Activated naive CD4-positive, alpha-beta T cell treated with anti-CD3 and anti-CD28 coated beads, Interleukin-2, amount 10 ng/mL, durations not matched to agents 7 days and 5 days (primary cell): Measurements from ENCODE around the gene FHIT.
"Not testable (repeated sequence)": the region's sequence is repeated elsewhere in the genome, so short reads cannot be mapped to it uniquely, and the experiment has no call there.

Source experiments
- CTCF ChIA-PET: fragments of 350-600 bp; sonication (Branson Sonifier 250); formaldehyde crosslinking; loops from one replicate; lab custom pipeline; 2021; ENCODE audit warnings: antibody characterized with exemption; lab: Charles Lee
- DNase-seq: peaks from one replicate; pipeline ENCODE4 v3.0.0-alpha.2; 2020
- H3K27ac Mint-ChIP-seq: one replicate; pipeline ENCODE4 v1.8.0; 2021; ENCODE audit warnings: mild to moderate bottlenecking, moderate library complexity, mixed read lengths
- H3K27me3 Mint-ChIP-seq: one replicate; pipeline ENCODE4 v1.8.0; 2021; ENCODE audit warnings: mild to moderate bottlenecking, mixed read lengths
- H3K36me3 Mint-ChIP-seq: one replicate; pipeline ENCODE4 v1.8.0; 2021; ENCODE audit warnings: mixed read lengths
- H3K4me1 Mint-ChIP-seq: one replicate; pipeline ENCODE4 v1.8.0; 2021; ENCODE audit warnings: mixed read lengths
- H3K4me3 Mint-ChIP-seq: one replicate; pipeline ENCODE4 v1.8.0; 2021; ENCODE audit warnings: mild to moderate bottlenecking, moderate library complexity, mixed read lengths
- H3K9me3 Mint-ChIP-seq: one replicate; pipeline ENCODE4 v1.8.0; 2021; ENCODE audit warnings: mixed read lengths

The FHIT gene

DNA sequence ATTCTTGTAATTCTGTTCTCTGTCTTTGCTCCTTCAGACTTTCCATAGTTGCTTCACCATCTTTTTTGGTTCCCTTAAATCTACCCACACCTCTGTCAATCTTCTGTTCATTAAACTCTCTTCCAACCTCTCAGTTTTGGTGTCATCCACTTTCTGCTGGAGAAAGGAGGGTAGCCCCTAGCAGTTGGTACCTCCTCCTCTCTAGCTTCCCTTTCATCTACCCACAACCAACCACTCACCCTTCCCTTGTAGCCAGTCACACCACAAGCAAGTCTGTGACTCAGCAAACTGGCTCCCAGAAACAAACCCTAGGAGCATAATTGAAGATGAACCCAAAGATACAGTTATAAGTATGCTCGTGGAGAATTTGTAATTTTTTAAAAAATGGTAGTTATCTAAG is 318.6 kb downstream of the FHIT start:
- DNase-seq, result no peak
- Mint-ChIP-seq H3K27ac (no peak overlapping the region), H3K36me3 (no peaks in the 10 kb centered on the region), H3K4me3 (no peak overlapping the region), H3K9me3 (peaks cover 1% of the 10 kb centered on the region), H3K27me3 (no peaks in the 10 kb centered on the region), H3K4me1 (peaks cover 2% of the 10 kb centered on the region)
- CTCF ChIA-PET, result no interaction called here

DNA sequence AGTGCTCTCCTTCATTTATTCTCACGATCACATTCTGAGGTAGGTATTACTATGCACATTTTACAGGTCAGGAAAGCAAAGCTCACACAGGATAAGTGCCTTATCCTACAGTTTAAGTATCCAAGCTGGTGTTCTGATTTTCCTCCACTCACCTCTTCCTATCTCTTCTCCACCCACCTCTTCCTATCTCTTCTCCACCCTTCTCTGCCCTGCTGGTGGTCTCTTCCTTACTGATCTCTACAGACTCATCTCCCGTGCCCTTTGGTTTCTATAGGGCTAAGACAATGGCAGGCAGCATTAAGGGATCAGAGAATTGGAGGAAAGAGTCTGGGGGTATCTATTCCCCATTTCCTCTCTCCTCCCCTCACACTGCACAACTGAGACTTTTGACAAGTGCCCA is 319.1 kb downstream of the FHIT start:
- Mint-ChIP-seq H3K4me1 (peaks cover 2% of the 10 kb centered on the region), H3K4me3 (no peak overlapping the region), H3K27me3 (no peaks in the 10 kb centered on the region), H3K27ac (no peak overlapping the region), H3K36me3 (no peaks in the 10 kb centered on the region), H3K9me3 (peaks cover 1% of the 10 kb centered on the region)
- no peak for DNase-seq
- CTCF ChIA-PET, result no interaction called here

- CTCF ChIA-PET, result no interaction called here
- Mint-ChIP-seq H3K27ac (no peak overlapping the region), H3K27me3 (no peaks in the 10 kb centered on the region), H3K4me3 (no peak overlapping the region), H3K4me1 (peaks cover 2% of the 10 kb centered on the region), H3K36me3 (no peaks in the 10 kb centered on the region), H3K9me3 (peaks cover 2% of the 10 kb centered on the region)
- DNase-seq, result no peak
Measured at GRCh38 chr3:60931452-60931851, 319.8 kb downstream of the FHIT start.

DNA sequence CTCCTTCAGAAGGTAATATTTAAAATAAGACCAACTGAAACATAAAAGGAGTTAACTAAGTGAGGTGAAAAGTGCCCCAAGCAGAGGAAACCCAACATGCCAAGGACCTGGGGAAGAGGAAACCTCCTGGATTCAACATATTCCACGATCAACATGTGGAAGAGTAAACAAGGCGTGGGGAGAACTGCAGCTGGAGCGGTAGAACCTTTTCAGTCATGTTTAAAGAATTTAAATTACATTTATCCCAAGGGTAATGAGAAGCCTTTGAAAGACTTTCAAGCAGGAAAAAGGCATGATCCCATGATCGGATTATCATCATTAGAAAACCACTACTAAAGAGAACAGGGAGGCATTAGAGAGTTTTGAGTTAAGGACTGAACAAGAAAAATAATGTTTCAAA is 330.7 kb downstream of the FHIT start:
- CTCF ChIA-PET, result no interaction called here
- no peaks in the 10 kb centered on the region for H3K36me3 Mint-ChIP-seq

GRCh38 chr3:60919296-60919695 is 332.0 kb downstream of the FHIT start:
- Mint-ChIP-seq H3K4me3 (no peak overlapping the region), H3K27me3 (no peaks in the 10 kb centered on the region), H3K4me1 (no peaks in the 10 kb centered on the region), H3K9me3 (no peaks in the 10 kb centered on the region), H3K36me3 (no peaks in the 10 kb centered on the region), H3K27ac (no peak overlapping the region)
- DNase-seq, result no peak
- CTCF ChIA-PET, result interaction anchor here (0.5 kb wide), 1 partner anchor 453 kb away, joined by 4 read pairs; no protein-coding TSS in a partner anchor

More for the DNA sequence above, 330.7 kb downstream of the FHIT start:
- Mint-ChIP-seq H3K4me1 (no peaks in the 10 kb centered on the region), H3K4me3 (no peak overlapping the region), H3K9me3 (no peaks in the 10 kb centered on the region), H3K27me3 (no peaks in the 10 kb centered on the region), H3K27ac (no peak overlapping the region)
- DNase-seq, result no peak

GRCh38 chr3:60917141-60917540 is 334.1 kb downstream of the FHIT start:
- no peaks in the 10 kb centered on the region for H3K9me3 Mint-ChIP-seq
- H3K4me1 Mint-ChIP-seq, result no peaks in the 10 kb centered on the region
- H3K27ac Mint-ChIP-seq, result no peak overlapping the region
- DNase-seq, result no peak
- no peaks in the 10 kb centered on the region for H3K27me3 Mint-ChIP-seq
- CTCF ChIA-PET, result no interaction called here
- no peak overlapping the region for H3K4me3 Mint-ChIP-seq
- H3K36me3 Mint-ChIP-seq, result no peaks in the 10 kb centered on the region

DNA sequence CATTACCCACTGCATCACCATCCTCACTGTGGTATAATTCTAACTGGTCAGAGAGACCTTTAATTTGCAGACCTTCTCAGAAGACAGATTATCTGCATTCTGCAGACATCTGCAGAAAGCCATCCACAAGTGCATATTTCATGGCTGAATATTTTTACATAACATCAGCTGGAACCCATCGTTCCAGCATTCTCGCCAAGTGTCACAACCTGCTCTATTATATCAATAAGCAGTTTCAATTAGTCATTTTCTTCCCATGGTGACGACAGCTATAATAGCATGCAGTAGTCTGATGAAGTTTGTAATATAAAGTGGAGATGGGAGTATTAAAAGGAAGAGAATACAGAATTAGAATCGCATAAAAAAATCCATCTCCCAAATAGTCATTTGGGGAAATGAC is 334.7 kb downstream of the FHIT start:
- Mint-ChIP-seq H3K4me1 (no peaks in the 10 kb centered on the region), H3K27ac (no peak overlapping the region), H3K36me3 (no peaks in the 10 kb centered on the region), H3K4me3 (no peak overlapping the region), H3K9me3 (no peaks in the 10 kb centered on the region), H3K27me3 (no peaks in the 10 kb centered on the region)
- CTCF ChIA-PET, result no interaction called here
- DNase-seq, result no peak

GRCh38 chr3:60913474-60913873 is 337.8 kb downstream of the FHIT start:
- DNase-seq, result no peak
- Mint-ChIP-seq H3K27ac (no peak overlapping the region), H3K27me3 (no peaks in the 10 kb centered on the region), H3K4me1 (no peaks in the 10 kb centered on the region), H3K9me3 (no peaks in the 10 kb centered on the region), H3K36me3 (no peaks in the 10 kb centered on the region), H3K4me3 (no peak overlapping the region)
- CTCF ChIA-PET, result interaction anchor here (0.6 kb wide), 1 partner anchor 1338 kb away, joined by 3 read pairs; no protein-coding TSS in a partner anchor

GRCh38 chr3:60912876-60913275 is 338.4 kb downstream of the FHIT start:
- CTCF ChIA-PET, result interaction anchor here (0.6 kb wide), 1 partner anchor 1338 kb away, joined by 3 read pairs; no protein-coding TSS in a partner anchor
- no peak overlapping the region for H3K4me3 Mint-ChIP-seq
- DNase-seq, result no peak
- H3K36me3 Mint-ChIP-seq, result no peaks in the 10 kb centered on the region
- H3K27ac Mint-ChIP-seq, result no peak overlapping the region
- H3K9me3 Mint-ChIP-seq, result no peaks in the 10 kb centered on the region
- H3K4me1 Mint-ChIP-seq, result no peaks in the 10 kb centered on the region
- no peaks in the 10 kb centered on the region for H3K27me3 Mint-ChIP-seq

DNA sequence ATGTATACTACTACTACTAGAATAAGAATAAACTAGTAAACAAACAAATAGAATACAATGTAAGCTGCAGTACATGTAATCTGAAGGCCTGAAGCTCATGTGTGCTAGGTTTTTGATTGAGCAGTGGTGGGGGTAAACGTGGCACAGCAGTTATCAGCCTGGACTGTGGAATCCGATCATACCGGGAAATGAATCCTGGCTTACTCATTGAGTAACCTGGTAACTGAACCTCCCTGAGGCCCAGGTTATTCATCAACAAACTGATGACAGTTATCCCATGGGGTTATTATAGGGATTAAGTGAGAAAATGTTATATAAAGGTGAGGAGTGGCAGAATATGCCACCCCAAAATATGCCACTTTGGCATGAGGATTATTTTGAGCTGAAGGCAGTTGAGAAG is 339.1 kb downstream of the FHIT start:
- CTCF ChIA-PET, result no interaction called here
- no peaks in the 10 kb centered on the region for H3K27me3 Mint-ChIP-seq
- no peaks in the 10 kb centered on the region for H3K36me3 Mint-ChIP-seq
- no peak overlapping the region for H3K27ac Mint-ChIP-seq
- no peaks in the 10 kb centered on the region for H3K4me1 Mint-ChIP-seq
- no peaks in the 10 kb centered on the region for H3K9me3 Mint-ChIP-seq
- no peak for DNase-seq
- H3K4me3 Mint-ChIP-seq, result no peak overlapping the region

DNA sequence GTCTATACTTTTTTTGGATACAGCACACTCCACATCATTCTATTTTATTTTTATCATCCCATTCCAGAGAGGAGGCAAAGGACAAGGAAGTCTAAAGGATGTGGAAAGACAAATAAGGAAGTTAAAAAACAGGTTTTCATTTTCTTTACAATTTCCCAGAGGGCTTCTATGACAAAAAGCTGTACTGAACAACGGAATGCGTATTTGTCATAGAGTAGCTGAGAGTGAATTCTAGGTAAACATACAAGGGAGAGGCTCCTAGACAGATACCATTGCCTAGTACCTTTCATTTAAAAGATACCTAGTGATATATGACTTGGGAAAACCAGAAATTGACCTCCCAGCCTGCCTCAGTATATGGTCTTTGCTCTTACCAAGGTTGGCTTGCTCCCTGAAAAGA is 341.7 kb downstream of the FHIT start:
- Mint-ChIP-seq H3K27me3 (no peaks in the 10 kb centered on the region), H3K4me3 (no peak overlapping the region), H3K36me3 (no peaks in the 10 kb centered on the region), H3K27ac (no peak overlapping the region), H3K9me3 (no peaks in the 10 kb centered on the region), H3K4me1 (no peaks in the 10 kb centered on the region)
- CTCF ChIA-PET, result no interaction called here
- DNase-seq, result no peak

- CTCF ChIA-PET, result no interaction called here
- Mint-ChIP-seq H3K4me3 (no peak overlapping the region), H3K9me3 (no peaks in the 10 kb centered on the region), H3K27ac (no peak overlapping the region), H3K36me3 (no peaks in the 10 kb centered on the region), H3K4me1 (no peaks in the 10 kb centered on the region), H3K27me3 (no peaks in the 10 kb centered on the region)
- DNase-seq, result no peak
Measured at GRCh38 chr3:60906283-60906682, 345.0 kb downstream of the FHIT start.

GRCh38 chr3:60898321-60898720 is 352.9 kb downstream of the FHIT start:
- no peaks in the 10 kb centered on the region for H3K36me3 Mint-ChIP-seq
- DNase-seq, result no peak
- CTCF ChIA-PET, result no interaction called here
- no peaks in the 10 kb centered on the region for H3K4me1 Mint-ChIP-seq
- H3K27me3 Mint-ChIP-seq, result no peaks in the 10 kb centered on the region
- H3K9me3 Mint-ChIP-seq, result no peaks in the 10 kb centered on the region
- no peak overlapping the region for H3K27ac Mint-ChIP-seq
- no peak overlapping the region for H3K4me3 Mint-ChIP-seq

DNA sequence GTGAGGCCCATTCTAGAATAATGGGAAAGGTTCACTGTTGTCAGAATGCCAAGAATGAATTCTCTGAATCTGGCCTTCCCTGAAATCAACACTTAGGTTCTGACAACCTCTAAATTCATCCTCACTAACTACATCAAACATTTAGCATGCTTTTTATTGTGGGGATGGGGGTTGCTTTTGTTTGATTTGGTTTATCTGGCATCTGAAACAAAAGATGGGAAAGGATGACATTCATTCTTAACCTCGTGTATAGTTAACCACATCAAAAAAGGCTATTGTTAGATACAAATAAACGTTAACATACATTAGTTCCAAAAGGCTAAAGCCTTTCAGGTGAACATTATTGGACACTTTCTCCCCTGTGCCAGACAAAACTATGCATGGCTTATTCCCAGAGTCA is 357.3 kb downstream of the FHIT start:
- Mint-ChIP-seq H3K9me3 (no peaks in the 10 kb centered on the region), H3K27me3 (no peaks in the 10 kb centered on the region), H3K36me3 (no peaks in the 10 kb centered on the region)

GRCh38 chr3:60890226-60890625 is 361.0 kb downstream of the FHIT start:
- H3K36me3 Mint-ChIP-seq, result no peaks in the 10 kb centered on the region
- no peaks in the 10 kb centered on the region for H3K4me1 Mint-ChIP-seq
- CTCF ChIA-PET, result interaction anchor here (0.6 to 1.0 kb wide), 2 partner anchors 22 to 1577 kb away, joined by 4 read pairs; no protein-coding TSS in a partner anchor
- no peaks in the 10 kb centered on the region for H3K9me3 Mint-ChIP-seq
- H3K4me3 Mint-ChIP-seq, result no peak overlapping the region
- H3K27me3 Mint-ChIP-seq, result no peaks in the 10 kb centered on the region
- DNase-seq, result no peak
- no peak overlapping the region for H3K27ac Mint-ChIP-seq

More for the DNA sequence above, 357.3 kb downstream of the FHIT start:
- DNase-seq, result no peak
- no peak overlapping the region for H3K4me3 Mint-ChIP-seq
- H3K27ac Mint-ChIP-seq, result no peak overlapping the region
- CTCF ChIA-PET, result no interaction called here
- no peaks in the 10 kb centered on the region for H3K4me1 Mint-ChIP-seq

- H3K36me3 Mint-ChIP-seq, H3K27me3 Mint-ChIP-seq, H3K9me3 Mint-ChIP-seq, H3K27ac Mint-ChIP-seq, H3K4me3 Mint-ChIP-seq, CTCF ChIA-PET, H3K4me1 Mint-ChIP-seq, DNase-seq: not testable (repeated sequence)
Measured at GRCh38 chr3:60888952-60889351, 362.3 kb downstream of the FHIT start.
